SW 1271 (cell line): ENCODE results near the gene CHP2.
"Not testable (repeated sequence)": the region's sequence is repeated elsewhere in the genome, so short reads cannot be mapped to it uniquely, and the experiment has no call there.

Source experiments
- DNase-seq, 2 experiments: peaks; one replicate each; lab custom pipeline; 2025; lab: John Stamatoyannopoulos, UW

The CHP2 gene

GRCh38 chr16:23745263-23745662, 9.6 kb upstream of the CHP2 start:
- no peak for DNase-seq

- DNase-seq: no peak
These were observed 6.2 kb upstream of the CHP2 start for GRCh38 chr16:23748630-23749029.

GRCh38 chr16:23751053-23751452, 3.8 kb upstream of the CHP2 start:
- DNase-seq: not testable (repeated sequence)

- DNase-seq: no peak
These were observed 775 bp upstream of the CHP2 start for GRCh38 chr16:23753908-23754593.

GRCh38 chr16:23755484-23755809, 621 bp downstream of the CHP2 start:
- no peak for DNase-seq

GRCh38 chr16:23757116-23757515, 2.3 kb downstream of the CHP2 start:
- DNase-seq: no peak

GRCh38 chr16:23757937-23758619, 3.3 kb downstream of the CHP2 start:
- no peak for DNase-seq

- DNase-seq: no peak
These were observed 11.1 kb downstream of the CHP2 start for GRCh38 chr16:23765933-23766332.

- DNase-seq: no peak
These were observed 13.8 kb downstream of the CHP2 start for GRCh38 chr16:23768581-23768980.

GRCh38 chr16:23771027-23771426, 16.2 kb downstream of the CHP2 start:
- DNase-seq: no peak

- DNase-seq: no peak
These were observed 16.8 kb downstream of the CHP2 start for GRCh38 chr16:23771642-23772041.

GRCh38 chr16:23773339-23773738, 18.5 kb downstream of the CHP2 start:
- DNase-seq: no peak

- DNase-seq: no peak
These were observed 26.4 kb downstream of the CHP2 start for GRCh38 chr16:23781176-23781575.

GRCh38 chr16:23784811-23785447, 30.1 kb downstream of the CHP2 start:
- DNase-seq: no peak

GRCh38 chr16:23785842-23786241, 31.0 kb downstream of the CHP2 start:
- no peak for DNase-seq

GRCh38 chr16:23786964-23787561, 32.2 kb downstream of the CHP2 start:
- no peak for DNase-seq

GRCh38 chr16:23788685-23789084, 33.9 kb downstream of the CHP2 start:
- no peak for DNase-seq

- no peak for DNase-seq
These were observed 40.6 kb downstream of the CHP2 start for GRCh38 chr16:23795378-23795777.

- no peak for DNase-seq
These were observed 42.1 kb downstream of the CHP2 start for GRCh38 chr16:23796941-23797340.

GRCh38 chr16:23801378-23801777, 46.6 kb downstream of the CHP2 start:
- peak in 1 of 2 experiments; percentile 32 for DNase-seq

- no peak for DNase-seq
These were observed 48.0 kb downstream of the CHP2 start for GRCh38 chr16:23802776-23803175.

GRCh38 chr16:23803591-23804123, 48.8 kb downstream of the CHP2 start:
- DNase-seq: peak in 1 of 2 experiments; percentile 1

GRCh38 chr16:23807028-23807427, 52.2 kb downstream of the CHP2 start:
- DNase-seq: no peak
